ENCODE measurements around the gene CRYBG2. TPM values are rescaled to one million over a fixed set of nuclear protein-coding genes. Genes with fewer than 3 reads are reported as not detected.

CRYBG2 gene
- total RNA-seq, 1 donor from 2014 or later = 0.98 TPM

DNA sequence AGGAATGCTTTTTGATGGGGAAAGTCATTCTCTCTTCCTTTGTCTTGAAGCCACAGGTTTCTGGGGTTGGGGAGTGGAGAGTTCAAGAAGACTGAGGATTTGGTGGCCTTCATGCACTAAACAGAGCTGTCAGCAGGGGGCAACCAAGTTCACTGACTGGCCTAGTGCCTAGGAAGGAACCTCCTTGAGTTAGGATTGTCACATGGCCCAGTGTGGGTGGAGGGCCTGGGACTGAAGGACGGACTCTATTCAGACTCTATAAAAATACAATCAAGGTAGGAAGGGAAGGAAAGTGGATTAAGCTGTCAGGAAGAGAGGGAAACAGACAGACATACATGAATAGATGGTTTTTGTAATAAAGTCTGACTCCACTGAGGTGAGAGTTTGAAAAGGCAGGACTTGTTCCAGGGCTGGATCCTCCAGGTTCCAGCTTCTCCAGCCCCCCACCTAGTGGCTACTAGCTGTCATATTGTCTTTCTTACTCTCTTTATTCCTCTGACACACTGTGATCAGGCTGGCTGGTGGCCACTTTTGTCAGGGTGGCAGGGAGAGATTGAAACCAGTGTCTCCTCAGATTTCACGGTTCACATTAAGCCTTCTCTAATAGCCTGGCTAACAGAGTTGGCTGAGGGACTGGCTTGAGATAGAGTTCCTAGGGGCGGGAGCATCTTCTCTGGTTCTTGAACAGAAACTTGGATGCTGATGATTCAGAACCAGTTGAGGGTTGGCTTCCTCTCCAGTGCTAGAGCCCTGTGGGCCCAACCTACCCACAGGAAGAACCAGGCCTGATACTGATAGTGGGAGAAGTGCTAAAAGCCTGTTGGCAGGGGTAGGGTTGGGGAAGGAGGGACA, 78.1 kb downstream of the CRYBG2 start:
- peaks cover 68% of the 10 kb centered on the region for H3K36me3 Mint-ChIP-seq (ENCODE audit: low read depth)
- intact Hi-C loops (cut with micrococcal nuclease) = loop anchor here (1.0 to 5.0 kb wide), 7 partner anchors 8 to 196 kb away; partner anchors contain the start of genes CEP85 and HMGN2
- peaks cover 51% of the 10 kb centered on the region for H3K4me1 Mint-ChIP-seq (ENCODE audit: low read depth)
- DNase-seq (ENCODE audit: low spot score) = peak; percentile 62
- no peaks in the 10 kb centered on the region for H3K9me3 Mint-ChIP-seq
- peak overlapping the region; percentile 97 for H3K27ac Mint-ChIP-seq
- H3K4me3 Mint-ChIP-seq (ENCODE audit: low read depth) = peak overlapping the region; percentile 74
- no peaks in the 10 kb centered on the region for H3K27me3 Mint-ChIP-seq (ENCODE audit: low read depth)

DNA sequence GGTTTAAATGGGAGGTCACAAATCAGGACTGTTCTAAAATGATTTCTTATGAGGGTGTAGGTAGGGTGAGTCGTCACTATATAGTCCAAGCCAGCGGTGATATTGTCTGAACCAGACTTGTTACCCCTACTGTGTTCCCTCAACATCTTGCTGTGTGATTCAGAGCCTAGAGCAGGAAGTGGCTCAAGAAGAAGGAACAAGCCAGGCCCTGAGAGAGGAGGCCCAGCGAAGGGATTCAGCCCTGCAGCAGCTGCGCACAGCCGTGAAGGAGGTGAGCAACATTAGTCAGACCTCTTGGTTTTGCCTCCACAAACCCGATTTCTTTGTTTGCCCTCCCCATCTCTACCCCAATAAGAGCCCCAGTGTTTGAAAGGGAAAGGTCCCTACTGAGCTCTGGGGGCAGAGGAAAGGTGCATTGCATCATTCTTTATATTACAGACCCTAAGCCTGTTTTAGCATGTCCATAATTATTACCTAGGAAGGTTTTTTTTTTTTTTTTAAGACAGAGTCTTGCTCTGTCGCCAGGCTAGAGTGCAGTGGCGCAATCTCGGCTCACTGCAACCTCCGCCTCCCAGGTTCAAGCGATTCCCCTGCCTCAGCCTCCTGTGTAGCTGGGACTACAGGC, 79.0 kb downstream of the CRYBG2 start:
- Mint-ChIP-seq H3K4me1 (ENCODE audit: low read depth) (peaks cover 51% of the 10 kb centered on the region), H3K27ac (peak overlapping the region; percentile 19), H3K4me3 (ENCODE audit: low read depth) (no peak overlapping the region), H3K9me3 (no peaks in the 10 kb centered on the region), H3K27me3 (ENCODE audit: low read depth) (no peaks in the 10 kb centered on the region), H3K36me3 (ENCODE audit: low read depth) (peaks cover 70% of the 10 kb centered on the region)
- DNase-seq (ENCODE audit: low spot score) = no peak
- intact Hi-C loops (cut with micrococcal nuclease) = loop anchor here (2.0 to 5.0 kb wide), 4 partner anchors 40 to 197 kb away; partner anchors contain the start of genes CEP85 and HMGN2

Other genes starting within 250 kb of the CRYBG2 start
- gene PDIK1L, start 242.3 kb downstream of the CRYBG2 start, total RNA-seq = 15.2 and 17.2 TPM in 2 replicates
- 0.07 TPM in 1 of 2 replicates, not detected in the other for gene FAM110D, start 195.1 kb downstream of the CRYBG2 start, total RNA-seq
- not detected in 2 replicates for gene C1orf232, start 185.2 kb downstream of the CRYBG2 start, total RNA-seq
- gene ZNF593, start 184.2 kb downstream of the CRYBG2 start, total RNA-seq = 57.5 and 65.0 TPM in 2 replicates
- not detected in 2 replicates for gene ZNF593OS, start 182.3 kb downstream of the CRYBG2 start, total RNA-seq
- 3.4 TPM in 2 replicates for gene CNKSR1, start 176.6 kb downstream of the CRYBG2 start, total RNA-seq
- gene CATSPER4, start 163.5 kb downstream of the CRYBG2 start, total RNA-seq = not detected in 2 replicates
- 39.6 and 39.8 TPM in 2 replicates for gene CEP85, start 119.9 kb downstream of the CRYBG2 start, total RNA-seq
- 437 TPM in 2 replicates for gene SH3BGRL3, start 74.0 kb downstream of the CRYBG2 start, total RNA-seq
- gene UBXN11, start 47.5 kb downstream of the CRYBG2 start, total RNA-seq = 13.1 and 14.2 TPM in 2 replicates
- gene CD52, start 36.2 kb downstream of the CRYBG2 start, total RNA-seq = 237 and 243 TPM in 2 replicates
- not detected in 2 replicates for gene ZNF683, start 18.6 kb upstream of the CRYBG2 start, total RNA-seq
- not detected in 2 replicates for gene LIN28A, start 56.7 kb upstream of the CRYBG2 start, total RNA-seq
- 56.2 and 57.3 TPM in 2 replicates for gene DHDDS, start 78.2 kb upstream of the CRYBG2 start, total RNA-seq
- gene HMGN2, start 118.3 kb upstream of the CRYBG2 start, total RNA-seq = 579 and 591 TPM in 2 replicates
- gene RPS6KA1, start 175.6 kb upstream of the CRYBG2 start, total RNA-seq = 190 and 199 TPM in 2 replicates